ENCODE results near the gene IL1R1. TPM values are rescaled to one million over a fixed set of nuclear protein-coding genes. Genes with fewer than 3 reads are reported as not detected.

Gene IL1R1
- 110 and 173 TPM in 2 replicates for total RNA-seq
- polyA plus RNA-seq, result 167 and 232 TPM in 2 replicates
- 85.0 and 121 TPM in 2 replicates for polyA plus RNA-seq (2012)
- 62.3 and 67.8 TPM in 2 replicates for polyA minus RNA-seq (ENCODE audit: low replicate concordance)

GRCh38 chr2:102141970-102142828, at the start of gene IL1R1:
TSS of gene IL1R1 (plus strand) at chr2:102142746. CDS start at chr2:102157725, 14,979 bp downstream.
- Histone ChIP-seq H3K79me2 (ENCODE audit: control insufficient read depth, insufficient read depth, low read length) (peaks cover 38% of the 10 kb centered on the region), H3K4me1 (ENCODE audit: control insufficient read depth, extremely low read depth, insufficient read depth, low read length) (peaks cover 11% of the 10 kb centered on the region), H2AFZ (ENCODE audit: low read length) (peak within 1 kb of the TSS; percentile 57), H3K4me3 (replicated peaks in 1 of 4; ENCODE audit: control extremely low read depth in 1 of 4, insufficient read depth in 1 of 4, low read depth in 3 of 4, low read length in 4 of 4) (peak within 1 kb of the TSS; percentile 69 to 99 (median 92)), H3K9me3 (ENCODE audit: control insufficient read depth, insufficient read depth, low read depth, low read length) (peaks cover 11% of the 10 kb centered on the region), H3K9ac (ENCODE audit: insufficient read depth, low read length) (peak within 1 kb of the TSS; percentile 94), H3K27ac (ENCODE audit: insufficient read depth, low read length) (peak within 1 kb of the TSS; percentile 97), H3K27me3 (ENCODE audit: control insufficient read depth, insufficient read depth, low read length) (no peaks in the 10 kb centered on the region), H3K36me3 (ENCODE audit: control insufficient read depth, insufficient read depth, low read length) (peaks cover 14% of the 10 kb centered on the region), H3K4me2 (ENCODE audit: extremely low read depth, insufficient read depth, low read length) (peak within 1 kb of the TSS; percentile 96), H4K20me1 (ENCODE audit: control insufficient read depth, extremely low read depth, insufficient read depth, low read length) (no peaks in the 10 kb centered on the region)
- peak; percentile 81 to 83 for DNase-seq (ENCODE audit: low read depth in 2 of 2)
- TF ChIP-seq, protein P1, sequence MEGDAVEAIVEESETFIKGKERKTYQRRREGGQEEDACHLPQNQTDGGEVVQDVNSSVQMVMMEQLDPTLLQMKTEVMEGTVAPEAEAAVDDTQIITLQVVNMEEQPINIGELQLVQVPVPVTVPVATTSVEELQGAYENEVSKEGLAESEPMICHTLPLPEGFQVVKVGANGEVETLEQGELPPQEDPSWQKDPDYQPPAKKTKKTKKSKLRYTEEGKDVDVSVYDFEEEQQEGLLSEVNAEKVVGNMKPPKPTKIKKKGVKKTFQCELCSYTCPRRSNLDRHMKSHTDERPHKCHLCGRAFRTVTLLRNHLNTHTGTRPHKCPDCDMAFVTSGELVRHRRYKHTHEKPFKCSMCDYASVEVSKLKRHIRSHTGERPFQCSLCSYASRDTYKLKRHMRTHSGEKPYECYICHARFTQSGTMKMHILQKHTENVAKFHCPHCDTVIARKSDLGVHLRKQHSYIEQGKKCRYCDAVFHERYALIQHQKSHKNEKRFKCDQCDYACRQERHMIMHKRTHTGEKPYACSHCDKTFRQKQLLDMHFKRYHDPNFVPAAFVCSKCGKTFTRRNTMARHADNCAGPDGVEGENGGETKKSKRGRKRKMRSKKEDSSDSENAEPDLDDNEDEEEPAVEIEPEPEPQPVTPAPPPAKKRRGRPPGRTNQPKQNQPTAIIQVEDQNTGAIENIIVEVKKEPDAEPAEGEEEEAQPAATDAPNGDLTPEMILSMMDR (conservative IDR thresholded peaks at IDR 0.05 in 1 of 2, IDR thresholded peaks at IDR 0.05 in 1 of 2; ENCODE audit: low read depth in 1 of 2, low read length in 2 of 2), result no peak
- TF ChIP-seq EZH2 (IDR thresholded peaks at IDR 0.05; ENCODE audit: low read length, missing control alignments), result no peak

DNA sequence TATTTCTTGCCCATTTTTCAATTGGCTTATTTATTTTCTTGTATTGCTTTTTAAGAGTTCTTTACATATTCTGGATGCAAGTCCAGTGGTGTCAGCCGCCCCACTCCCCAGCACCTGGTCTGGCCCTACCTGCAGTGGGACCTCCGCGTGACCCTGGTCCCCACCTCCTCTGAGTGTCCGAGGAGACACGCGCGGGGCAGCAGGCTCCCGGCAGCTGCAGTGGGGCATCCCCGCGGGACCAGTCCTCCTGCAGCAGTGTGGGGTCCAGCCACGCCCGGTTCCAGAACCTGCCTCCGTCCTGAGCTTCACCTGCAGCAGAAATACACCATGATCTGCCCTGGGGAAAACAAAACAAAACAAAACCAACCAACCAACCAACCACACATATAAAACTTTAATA, 48.9 kb upstream of the IL1R1 start:
- H3K27me3 ChIP-seq (ENCODE audit: control insufficient read depth, insufficient read depth, low read length), result no peaks in the 10 kb centered on the region
- H3K27ac ChIP-seq (ENCODE audit: insufficient read depth, low read length), result no peak overlapping the region
- H3K9me3 ChIP-seq (ENCODE audit: control insufficient read depth, insufficient read depth, low read depth, low read length), result no peaks in the 10 kb centered on the region
- no peak for DNase-seq (ENCODE audit: low read depth in 2 of 2)
- no peaks in the 10 kb centered on the region for H3K36me3 ChIP-seq (ENCODE audit: control insufficient read depth, insufficient read depth, low read length)
- H3K79me2 ChIP-seq (ENCODE audit: control insufficient read depth, insufficient read depth, low read length), result no peaks in the 10 kb centered on the region
- H3K4me2 ChIP-seq (ENCODE audit: extremely low read depth, insufficient read depth, low read length), result no peak overlapping the region
- no peak overlapping the region for H3K4me3 ChIP-seq (replicated peaks in 1 of 4; ENCODE audit: control extremely low read depth in 1 of 4, insufficient read depth in 1 of 4, low read depth in 3 of 4, low read length in 4 of 4)
- H3K9ac ChIP-seq (ENCODE audit: insufficient read depth, low read length), result no peak overlapping the region
- no peak for TF ChIP-seq EZH2 (IDR thresholded peaks at IDR 0.05; ENCODE audit: low read length, missing control alignments)
- TF ChIP-seq, protein P1 (conservative IDR thresholded peaks at IDR 0.05 in 1 of 2, IDR thresholded peaks at IDR 0.05 in 1 of 2; ENCODE audit: low read depth in 1 of 2, low read length in 2 of 2), result no peak
- no peak overlapping the region for H2AFZ ChIP-seq (ENCODE audit: low read length)
- H3K4me1 ChIP-seq (ENCODE audit: control insufficient read depth, extremely low read depth, insufficient read depth, low read length), result peaks cover 2% of the 10 kb centered on the region
- H4K20me1 ChIP-seq (ENCODE audit: control insufficient read depth, extremely low read depth, insufficient read depth, low read length), result no peaks in the 10 kb centered on the region

GRCh38 chr2:102094917-102095316, 47.6 kb upstream of the IL1R1 start:
- H3K4me2 ChIP-seq (ENCODE audit: extremely low read depth, insufficient read depth, low read length), result no peak overlapping the region
- no peak overlapping the region for H3K4me3 ChIP-seq (replicated peaks in 1 of 4; ENCODE audit: control extremely low read depth in 1 of 4, insufficient read depth in 1 of 4, low read depth in 3 of 4, low read length in 4 of 4)
- DNase-seq (ENCODE audit: low read depth in 2 of 2), result peak; percentile 84 to 99
- H3K9me3 ChIP-seq (ENCODE audit: control insufficient read depth, insufficient read depth, low read depth, low read length), result no peaks in the 10 kb centered on the region
- H3K4me1 ChIP-seq (ENCODE audit: control insufficient read depth, extremely low read depth, insufficient read depth, low read length), result peaks cover 2% of the 10 kb centered on the region
- no peak overlapping the region for H2AFZ ChIP-seq (ENCODE audit: low read length)
- peak overlapping the region; percentile 48 for H3K27ac ChIP-seq (ENCODE audit: insufficient read depth, low read length)
- H4K20me1 ChIP-seq (ENCODE audit: control insufficient read depth, extremely low read depth, insufficient read depth, low read length), result no peaks in the 10 kb centered on the region
- no peaks in the 10 kb centered on the region for H3K36me3 ChIP-seq (ENCODE audit: control insufficient read depth, insufficient read depth, low read length)
- no peaks in the 10 kb centered on the region for H3K79me2 ChIP-seq (ENCODE audit: control insufficient read depth, insufficient read depth, low read length)
- H3K9ac ChIP-seq (ENCODE audit: insufficient read depth, low read length), result no peak overlapping the region
- no peaks in the 10 kb centered on the region for H3K27me3 ChIP-seq (ENCODE audit: control insufficient read depth, insufficient read depth, low read length)
- no peak for TF ChIP-seq EZH2 (IDR thresholded peaks at IDR 0.05; ENCODE audit: low read length, missing control alignments)
- TF ChIP-seq, protein P1 (conservative IDR thresholded peaks at IDR 0.05 in 1 of 2, IDR thresholded peaks at IDR 0.05 in 1 of 2; ENCODE audit: low read depth in 1 of 2, low read length in 2 of 2), result no peak

All from fibroblast of lung (primary cell).